HUES64 (cell line): ENCODE data around the gene CPSF6.
"Not testable (repeated sequence)": the region's sequence is repeated elsewhere in the genome, so short reads cannot be mapped to it uniquely, and the experiment has no call there.

Experiments
- H3K27ac ChIP-seq: 2 replicates; pipeline ENCODE4 v1.7.0; 2013; ENCODE audit warnings: low read depth, low read length, inconsistent platforms
- H3K27me3 ChIP-seq: 2 replicates; pipeline ENCODE4 v1.6.1; 2013; ENCODE audit warnings: mild to moderate bottlenecking, low read length; ENCODE audit not compliant: insufficient read depth
- H3K36me3 ChIP-seq: 2 replicates; pipeline ENCODE4 v1.6.1; 2013; ENCODE audit warnings: mild to moderate bottlenecking, low read length; ENCODE audit not compliant: insufficient read depth
- H3K4me1 ChIP-seq: 2 replicates; pipeline ENCODE4 v1.6.1; 2013; ENCODE audit warnings: mild to moderate bottlenecking, low read length, moderate library complexity; ENCODE audit not compliant: insufficient read depth
- H3K4me3 ChIP-seq: 2 replicates; pipeline ENCODE4 v1.5.1; 2013; ENCODE audit warnings: mild to moderate bottlenecking, low read length, moderate library complexity
- H3K9ac ChIP-seq: 2 replicates; pipeline ENCODE4 v1.6.1; 2013; ENCODE audit warnings: mild to moderate bottlenecking, low read depth, low read length
- H3K9me3 ChIP-seq: 2 replicates; pipeline ENCODE4 v1.6.1; 2013; ENCODE audit warnings: low read depth, low read length; ENCODE audit not compliant: insufficient read depth
- WGBS: fragments of 150-250, 120-280 bp; methylation state at CpG from one replicate; pipeline ENCODE4 v1.1.7; 2013; ENCODE audit warnings: missing lambda C conversion rate; 5-methylcytosine and 5-hydroxymethylcytosine counted together

The CPSF6 gene

GRCh38 chr12:69291278-69291593 lies 51.9 kb downstream of the CPSF6 start:
- no peaks in the 10 kb centered on the region for H3K27me3 ChIP-seq
- H3K4me1 ChIP-seq = no peaks in the 10 kb centered on the region
- no peak overlapping the region for H3K9ac ChIP-seq

GRCh38 chr12:69298133-69298532 lies 58.8 kb downstream of the CPSF6 start:
- Histone ChIP-seq H3K4me3 (no peak overlapping the region), H3K36me3 (no peaks in the 10 kb centered on the region), H3K9ac (no peak overlapping the region), H3K27me3 (no peaks in the 10 kb centered on the region), H3K4me1 (no peaks in the 10 kb centered on the region), H3K27ac (no peak overlapping the region), H3K9me3 (peaks cover 11% of the 10 kb centered on the region; the same call in 1 of the 2 replicates)
- WGBS = 98% methylated on average over 1 of the region's 1 CpG

More at GRCh38 chr12:69291278-69291593, 51.9 kb downstream of the CPSF6 start:
- H3K27ac ChIP-seq = no peak overlapping the region
- no peaks in the 10 kb centered on the region for H3K36me3 ChIP-seq
- H3K4me3 ChIP-seq = no peak overlapping the region
- H3K9me3 ChIP-seq = no peaks in the 10 kb centered on the region

GRCh38 chr12:69298947-69299346 lies 59.6 kb downstream of the CPSF6 start:
- Histone ChIP-seq H3K27ac (no peak overlapping the region), H3K9me3 (peaks cover 11% of the 10 kb centered on the region; the same call in 1 of the 2 replicates), H3K4me3 (no peak overlapping the region), H3K27me3 (no peaks in the 10 kb centered on the region), H3K9ac (no peak overlapping the region), H3K36me3 (no peaks in the 10 kb centered on the region), H3K4me1 (no peaks in the 10 kb centered on the region)
- WGBS = 89% methylated on average over 2 of the region's 2 CpGs

GRCh38 chr12:69304284-69304683 lies 64.9 kb downstream of the CPSF6 start:
- 100% methylated on average over 1 of the region's 1 CpG for WGBS
- peaks cover 9% of the 10 kb centered on the region; the same call in 1 of the 2 replicates for H3K9me3 ChIP-seq
- H3K9ac ChIP-seq = no peak overlapping the region
- no peak overlapping the region for H3K4me3 ChIP-seq
- no peaks in the 10 kb centered on the region for H3K4me1 ChIP-seq
- H3K27ac ChIP-seq = no peak overlapping the region
- H3K27me3 ChIP-seq = no peaks in the 10 kb centered on the region
- no peaks in the 10 kb centered on the region for H3K36me3 ChIP-seq

GRCh38 chr12:69309461-69309860 lies 70.1 kb downstream of the CPSF6 start:
- Histone ChIP-seq H3K27me3 (no peaks in the 10 kb centered on the region), H3K9me3 (peaks cover 5% of the 10 kb centered on the region; the same call in 1 of the 2 replicates), H3K4me1 (no peaks in the 10 kb centered on the region), H3K27ac (no peak overlapping the region), H3K4me3 (no peak overlapping the region), H3K9ac (no peak overlapping the region), H3K36me3 (no peaks in the 10 kb centered on the region)
- 96% methylated on average over 2 of the region's 3 CpGs for WGBS

- Histone ChIP-seq H3K27ac (no peak overlapping the region), H3K9ac (no peak overlapping the region), H3K9me3 (peaks cover 10% of the 10 kb centered on the region; the same call in 1 of the 2 replicates), H3K36me3 (no peaks in the 10 kb centered on the region), H3K4me3 (no peak overlapping the region), H3K27me3 (no peaks in the 10 kb centered on the region), H3K4me1 (no peaks in the 10 kb centered on the region)
- 98% methylated on average over 3 of the region's 3 CpGs for WGBS
Observed at GRCh38 chr12:69313209-69313608, 73.8 kb downstream of the CPSF6 start.

- H3K27me3 ChIP-seq, H3K4me3 ChIP-seq, H3K4me1 ChIP-seq, H3K9ac ChIP-seq, H3K36me3 ChIP-seq, H3K27ac ChIP-seq: not testable (repeated sequence)
- peaks cover 14% of the 10 kb centered on the region for H3K9me3 ChIP-seq
Observed at GRCh38 chr12:69316784-69317183, 77.4 kb downstream of the CPSF6 start.

- H3K27ac ChIP-seq, H3K36me3 ChIP-seq, H3K4me1 ChIP-seq, H3K4me3 ChIP-seq, H3K27me3 ChIP-seq, H3K9ac ChIP-seq: not testable (repeated sequence)
- H3K9me3 ChIP-seq = peaks cover 14% of the 10 kb centered on the region
- 87% methylated on average over 2 of the region's 2 CpGs for WGBS
Observed at GRCh38 chr12:69317233-69317632, 77.9 kb downstream of the CPSF6 start.

- Histone ChIP-seq H3K36me3 (no peaks in the 10 kb centered on the region), H3K9me3 (peaks cover 14% of the 10 kb centered on the region), H3K9ac (no peak overlapping the region), H3K4me3 (no peak overlapping the region), H3K27me3 (no peaks in the 10 kb centered on the region), H3K27ac (no peak overlapping the region), H3K4me1 (no peaks in the 10 kb centered on the region; the same call in 1 of the 2 replicates)
- 96% methylated on average over 2 of the region's 2 CpGs for WGBS
Observed at GRCh38 chr12:69318225-69318624, 78.9 kb downstream of the CPSF6 start.

GRCh38 chr12:69321351-69321750 lies 82.0 kb downstream of the CPSF6 start:
- 95% methylated on average over 1 of the region's 1 CpG for WGBS
- Histone ChIP-seq H3K36me3 (no peaks in the 10 kb centered on the region), H3K4me3 (no peak overlapping the region), H3K9ac (no peak overlapping the region), H3K4me1 (no peaks in the 10 kb centered on the region; the same call in 1 of the 2 replicates), H3K27ac (no peak overlapping the region), H3K9me3 (peaks cover 8% of the 10 kb centered on the region), H3K27me3 (no peaks in the 10 kb centered on the region)
